Measurements from ENCODE around the gene FAM3C.
"Not testable (repeated sequence)": the region's sequence is repeated elsewhere in the genome, so short reads cannot be mapped to it uniquely, and the experiment has no call there.

The FAM3C gene

GRCh38 chr7:121428855-121429489 lies 32.9 kb upstream of the FAM3C start (continued):
- TF ChIP-seq, protein P1, sequence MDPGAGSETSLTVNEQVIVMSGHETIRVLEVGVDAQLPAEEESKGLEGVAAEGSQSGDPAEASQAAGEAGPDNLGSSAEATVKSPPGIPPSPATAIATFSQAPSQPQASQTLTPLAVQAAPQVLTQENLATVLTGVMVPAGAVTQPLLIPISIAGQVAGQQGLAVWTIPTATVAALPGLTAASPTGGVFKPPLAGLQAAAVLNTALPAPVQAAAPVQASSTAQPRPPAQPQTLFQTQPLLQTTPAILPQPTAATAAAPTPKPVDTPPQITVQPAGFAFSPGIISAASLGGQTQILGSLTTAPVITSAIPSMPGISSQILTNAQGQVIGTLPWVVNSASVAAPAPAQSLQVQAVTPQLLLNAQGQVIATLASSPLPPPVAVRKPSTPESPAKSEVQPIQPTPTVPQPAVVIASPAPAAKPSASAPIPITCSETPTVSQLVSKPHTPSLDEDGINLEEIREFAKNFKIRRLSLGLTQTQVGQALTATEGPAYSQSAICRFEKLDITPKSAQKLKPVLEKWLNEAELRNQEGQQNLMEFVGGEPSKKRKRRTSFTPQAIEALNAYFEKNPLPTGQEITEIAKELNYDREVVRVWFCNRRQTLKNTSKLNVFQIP (CRISPR knock-in tag; IDR thresholded peaks at IDR 0.05; ENCODE audit: borderline replicate concordance, low read depth) = no peak
- TF ChIP-seq ZFP30 (CRISPR knock-in tag; IDR thresholded peaks at IDR 0.05) (no peak), ISL1 (CRISPR knock-in tag; IDR thresholded peaks at IDR 0.05) (no peak)

DNA sequence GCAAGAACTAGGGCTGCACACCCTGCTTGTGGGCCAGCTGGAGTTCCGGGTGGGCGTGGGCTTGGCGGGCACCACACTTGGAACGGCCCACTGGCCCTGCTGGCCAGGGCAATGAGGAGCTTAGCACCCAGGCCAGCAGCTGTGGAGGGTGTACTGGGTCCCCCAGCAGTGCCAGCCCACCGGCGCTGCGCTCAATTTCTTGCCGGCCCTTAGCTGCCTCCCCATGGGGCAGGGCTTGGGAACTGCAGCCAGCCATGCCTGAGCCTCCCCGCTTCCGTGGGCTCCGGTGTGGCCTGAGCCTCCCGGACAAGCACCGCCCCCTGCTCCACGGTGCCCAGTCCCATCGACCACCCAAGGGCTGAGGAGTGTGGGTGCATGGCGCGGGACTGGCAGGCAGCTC lies 25.6 kb upstream of the FAM3C start:
- ATAC-seq = not testable (repeated sequence)

DNA sequence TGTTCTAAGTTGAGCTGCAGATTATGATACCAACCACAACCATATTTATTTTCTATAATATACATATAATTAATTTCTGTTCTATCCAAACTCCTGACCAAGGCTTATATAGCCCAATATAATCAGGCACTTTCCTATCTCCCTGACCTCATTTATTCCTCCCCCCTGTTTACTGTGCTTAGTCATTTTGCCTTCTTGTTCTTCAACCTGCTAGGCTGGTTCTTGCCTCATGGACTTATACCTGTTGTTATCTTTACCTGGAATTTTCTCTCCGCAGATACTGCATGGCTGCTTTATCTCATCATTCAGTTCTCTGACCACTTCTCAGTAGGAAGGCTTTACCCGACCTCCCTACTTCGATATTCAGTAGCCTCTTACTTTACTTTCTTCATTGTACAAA lies 24.9 kb upstream of the FAM3C start:
- ATAC-seq = no peak
- TF ChIP-seq ZFP3 (CRISPR knock-in tag; IDR thresholded peaks at IDR 0.05) (no peak), PATZ1 (CRISPR knock-in tag; IDR thresholded peaks at IDR 0.05; ENCODE audit: borderline replicate concordance) (no peak), ZNF565 (CRISPR knock-in tag; conservative IDR thresholded peaks at IDR 0.05; ENCODE audit: low read depth) (no peak), OSR1 (CRISPR knock-in tag; IDR thresholded peaks at IDR 0.05) (no peak), ARNTL (CRISPR knock-in tag; IDR thresholded peaks at IDR 0.05; ENCODE audit: borderline replicate concordance, low read depth) (no peak)
- TF ChIP-seq, protein P1 (CRISPR knock-in tag; IDR thresholded peaks at IDR 0.05; ENCODE audit: borderline replicate concordance, low read depth) = no peak

- ATAC-seq = no peak
- TF ChIP-seq OSR1 (CRISPR knock-in tag; IDR thresholded peaks at IDR 0.05) (no peak), GLIS3 (CRISPR knock-in tag; IDR thresholded peaks at IDR 0.05) (no peak), BACH2 (CRISPR knock-in tag; IDR thresholded peaks at IDR 0.05; ENCODE audit: borderline replicate concordance) (no peak), ZNF565 (CRISPR knock-in tag; conservative IDR thresholded peaks at IDR 0.05; ENCODE audit: low read depth) (no peak), TOX (CRISPR knock-in tag; IDR thresholded peaks at IDR 0.05; ENCODE audit: borderline replicate concordance) (no peak), ZFP30 (CRISPR knock-in tag; IDR thresholded peaks at IDR 0.05) (no peak), TCF4 (CRISPR knock-in tag; IDR thresholded peaks at IDR 0.05; ENCODE audit: borderline replicate concordance) (no peak), SNAI2 (CRISPR knock-in tag; IDR thresholded peaks at IDR 0.05) (no peak), CSRNP3 (CRISPR knock-in tag; IDR thresholded peaks at IDR 0.05) (no peak), TSHZ2 (CRISPR knock-in tag; IDR thresholded peaks at IDR 0.05) (no peak), ZNF70 (CRISPR knock-in tag; IDR thresholded peaks at IDR 0.05) (no peak), CSDC2 (CRISPR knock-in tag; IDR thresholded peaks at IDR 0.05) (no peak), PPARA (CRISPR knock-in tag; IDR thresholded peaks at IDR 0.05; ENCODE audit: borderline replicate concordance) (no peak)
- TF ChIP-seq, protein P2, sequence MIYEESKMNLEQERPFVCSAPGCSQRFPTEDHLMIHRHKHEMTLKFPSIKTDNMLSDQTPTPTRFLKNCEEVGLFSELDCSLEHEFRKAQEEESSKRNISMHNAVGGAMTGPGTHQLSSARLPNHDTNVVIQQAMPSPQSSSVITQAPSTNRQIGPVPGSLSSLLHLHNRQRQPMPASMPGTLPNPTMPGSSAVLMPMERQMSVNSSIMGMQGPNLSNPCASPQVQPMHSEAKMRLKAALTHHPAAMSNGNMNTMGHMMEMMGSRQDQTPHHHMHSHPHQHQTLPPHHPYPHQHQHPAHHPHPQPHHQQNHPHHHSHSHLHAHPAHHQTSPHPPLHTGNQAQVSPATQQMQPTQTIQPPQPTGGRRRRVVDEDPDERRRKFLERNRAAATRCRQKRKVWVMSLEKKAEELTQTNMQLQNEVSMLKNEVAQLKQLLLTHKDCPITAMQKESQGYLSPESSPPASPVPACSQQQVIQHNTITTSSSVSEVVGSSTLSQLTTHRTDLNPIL (CRISPR knock-in tag; IDR thresholded peaks at IDR 0.05; ENCODE audit: low read depth) = no peak
- TF ChIP-seq, protein P1 (CRISPR knock-in tag; IDR thresholded peaks at IDR 0.05; ENCODE audit: borderline replicate concordance, low read depth) = no peak
These were observed 23.4 kb upstream of the FAM3C start for GRCh38 chr7:121419201-121420148.

All from SK-N-SH treated with all-trans-retinoic acid at 6 μM for 48 hours (cell line).